ENCODE results near the gene TINCR. TPM values are rescaled to one million over a fixed set of nuclear protein-coding genes. Genes with fewer than 3 reads are reported as not detected.

TINCR gene
- total and polyA plus RNA-seq, 12 donors, result 0.07 to 0.68 (median 0.25) TPM; not detected in 4

DNA sequence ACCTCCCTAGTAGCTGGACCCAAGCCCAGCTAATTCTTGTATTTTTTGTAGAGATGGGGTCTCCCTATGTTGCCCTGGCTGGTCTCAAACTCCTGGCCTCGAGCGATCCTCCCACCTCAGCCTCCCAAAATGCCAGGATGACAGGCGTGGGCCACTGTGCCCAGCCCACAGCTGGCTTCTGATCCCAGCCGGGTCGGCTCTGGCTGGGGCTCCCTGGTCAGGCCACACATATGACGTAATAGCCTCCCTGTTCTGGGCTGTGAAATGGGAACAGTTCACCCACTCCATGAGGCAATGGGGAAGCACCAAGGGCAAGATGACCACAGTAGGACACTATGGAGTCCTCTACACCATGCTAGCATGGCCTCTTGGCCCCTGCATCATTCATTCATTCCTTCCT is 41.1 kb downstream of the TINCR start:
- Histone ChIP-seq H3K36me3 (no peaks in the 10 kb centered on the region), H3K4me3 (no peak overlapping the region), H3K27ac (no peak overlapping the region), H3K4me1 (no peaks in the 10 kb centered on the region), H3K27me3 (peaks cover 0 to 33% (median 17%) of the 10 kb centered on the region in 7 donors), H3K9me3 (no peaks in the 10 kb centered on the region)
- ATAC-seq, result no peak
- DNase-seq, result no peak
- 86 to 87% methylated on average over 6 of the region's 6 CpGs for WGBS, 2 donors
- intact Hi-C loops (cut with DNase I), result no loop called here
- TF ChIP-seq, protein P1, sequence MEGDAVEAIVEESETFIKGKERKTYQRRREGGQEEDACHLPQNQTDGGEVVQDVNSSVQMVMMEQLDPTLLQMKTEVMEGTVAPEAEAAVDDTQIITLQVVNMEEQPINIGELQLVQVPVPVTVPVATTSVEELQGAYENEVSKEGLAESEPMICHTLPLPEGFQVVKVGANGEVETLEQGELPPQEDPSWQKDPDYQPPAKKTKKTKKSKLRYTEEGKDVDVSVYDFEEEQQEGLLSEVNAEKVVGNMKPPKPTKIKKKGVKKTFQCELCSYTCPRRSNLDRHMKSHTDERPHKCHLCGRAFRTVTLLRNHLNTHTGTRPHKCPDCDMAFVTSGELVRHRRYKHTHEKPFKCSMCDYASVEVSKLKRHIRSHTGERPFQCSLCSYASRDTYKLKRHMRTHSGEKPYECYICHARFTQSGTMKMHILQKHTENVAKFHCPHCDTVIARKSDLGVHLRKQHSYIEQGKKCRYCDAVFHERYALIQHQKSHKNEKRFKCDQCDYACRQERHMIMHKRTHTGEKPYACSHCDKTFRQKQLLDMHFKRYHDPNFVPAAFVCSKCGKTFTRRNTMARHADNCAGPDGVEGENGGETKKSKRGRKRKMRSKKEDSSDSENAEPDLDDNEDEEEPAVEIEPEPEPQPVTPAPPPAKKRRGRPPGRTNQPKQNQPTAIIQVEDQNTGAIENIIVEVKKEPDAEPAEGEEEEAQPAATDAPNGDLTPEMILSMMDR (IDR thresholded peaks at IDR 0.05), result no peak

DNA sequence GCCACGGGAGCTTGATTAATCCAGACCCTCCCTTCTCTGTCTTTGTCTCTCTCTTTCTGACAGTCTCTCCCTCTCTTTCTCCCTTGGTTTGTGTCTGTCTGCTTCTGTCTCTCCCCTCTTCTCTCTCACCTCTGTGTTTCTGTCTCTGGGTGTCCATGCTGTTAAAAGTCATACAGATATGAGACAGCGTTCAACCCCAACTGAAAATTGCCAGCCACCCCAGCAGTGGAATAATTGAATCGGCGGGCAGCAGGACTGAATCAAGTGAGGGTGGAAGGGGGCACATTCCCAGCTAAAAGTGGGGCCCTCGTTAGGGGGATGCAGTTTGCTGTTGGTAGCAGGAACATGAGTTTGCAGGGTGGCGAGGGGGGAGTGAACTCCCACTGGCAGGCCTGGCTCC is 43.7 kb downstream of the TINCR start:
- ATAC-seq (no peak), DNase-seq (no peak)
- intact Hi-C loops (cut with DNase I), result no loop called here
- no peaks in the 10 kb centered on the region for H3K4me1 ChIP-seq
- no peak overlapping the region for H3K27ac ChIP-seq
- H3K4me3 ChIP-seq, result no peak overlapping the region
- TF ChIP-seq, protein P1 (IDR thresholded peaks at IDR 0.05), result no peak
- H3K9me3 ChIP-seq, result peaks cover 0 to 10% (median 0%) of the 10 kb centered on the region in 11 donors
- no peaks in the 10 kb centered on the region for H3K36me3 ChIP-seq
- 47 to 49% methylated on average over 6 of the region's 6 CpGs for WGBS, 2 donors
- peaks cover 0 to 47% (median 21%) of the 10 kb centered on the region in 7 donors for H3K27me3 ChIP-seq

DNA sequence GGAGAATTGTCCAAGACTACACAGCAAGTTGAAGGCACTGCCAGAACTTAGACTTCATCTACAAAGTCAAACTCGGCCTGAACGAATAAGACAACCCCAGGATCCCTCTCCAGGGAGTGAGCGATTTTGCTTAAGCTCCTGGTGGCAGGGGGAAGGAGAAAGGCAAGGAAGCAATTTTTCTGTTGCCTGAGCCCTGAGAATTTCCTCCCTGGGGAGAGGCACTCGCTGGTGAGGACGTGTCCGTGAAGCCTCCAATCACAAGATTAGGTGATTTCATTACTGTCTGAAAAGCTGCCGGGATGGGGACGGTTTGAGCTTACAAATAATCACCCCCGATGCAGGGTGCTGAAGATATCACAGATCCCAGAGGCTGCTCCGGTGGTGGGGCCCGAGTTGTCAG is 45.6 kb downstream of the TINCR start:
- no peaks in the 10 kb centered on the region for H3K36me3 ChIP-seq
- no peak overlapping the region for H3K27ac ChIP-seq
- ATAC-seq (no peak), DNase-seq (no peak)
- peaks cover 0 to 18% (median 0%) of the 10 kb centered on the region in 11 donors for H3K9me3 ChIP-seq
- H3K27me3 ChIP-seq, result peaks cover 0 to 37% (median 21%) of the 10 kb centered on the region in 7 donors
- H3K4me1 ChIP-seq, result no peaks in the 10 kb centered on the region
- no peak overlapping the region for H3K4me3 ChIP-seq
- intact Hi-C loops (cut with DNase I), result no loop called here
- WGBS, 2 donors, result 37 to 39% methylated on average over 11 of the region's 11 CpGs
- TF ChIP-seq, protein P1 (IDR thresholded peaks at IDR 0.05), result no peak

DNA sequence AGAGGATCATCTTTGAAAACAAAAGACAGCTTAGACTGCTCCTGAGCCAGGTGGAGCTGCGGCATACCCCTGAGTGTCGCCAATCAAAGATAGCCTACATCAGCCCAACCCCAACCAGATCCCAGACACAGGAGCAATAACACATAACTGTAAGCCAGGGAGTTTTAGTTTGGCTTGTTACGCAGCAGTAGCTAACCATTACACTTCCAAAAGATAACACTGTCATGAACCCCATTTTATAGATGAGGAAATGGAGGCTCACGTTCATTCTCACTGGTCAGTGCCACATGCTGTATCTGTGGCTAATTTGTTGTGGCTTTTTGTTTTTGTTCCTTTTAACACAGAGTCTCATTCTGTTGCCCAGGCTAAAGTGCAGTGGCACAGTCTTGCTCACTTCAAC is 47.3 kb downstream of the TINCR start:
- intact Hi-C loops (cut with DNase I), result no loop called here
- no peak overlapping the region for H3K27ac ChIP-seq
- 85 to 96% methylated on average over 4 of the region's 4 CpGs for WGBS, 2 donors
- TF ChIP-seq, protein P1 (IDR thresholded peaks at IDR 0.05), result no peak
- H3K4me3 ChIP-seq, result no peak overlapping the region
- H3K36me3 ChIP-seq, result no peaks in the 10 kb centered on the region
- H3K27me3 ChIP-seq, result peaks cover 0 to 27% (median 12%) of the 10 kb centered on the region in 7 donors
- ATAC-seq (no peak), DNase-seq (no peak)
- H3K4me1 ChIP-seq, result no peaks in the 10 kb centered on the region
- peaks cover 0 to 34% (median 12%) of the 10 kb centered on the region in 11 donors for H3K9me3 ChIP-seq
